Neural progenitor cell (in vitro differentiated cells): Measurements from ENCODE around the gene SPG11. TPM values are rescaled to one million over a fixed set of nuclear protein-coding genes. Genes with fewer than 3 reads are reported as not detected.
"Not testable (repeated sequence)": the region's sequence is repeated elsewhere in the genome, so short reads cannot be mapped to it uniquely, and the experiment has no call there.

Experiments
- DNase-seq: peaks from one replicate; pipeline ENCODE4 v3.0.0-alpha.2; 2016; ENCODE audit warnings: low spot score
- H2AFZ ChIP-seq: fragments of 200-600 bp; sonication (generic); replicated peaks from 2 replicates; pipeline ENCODE4 v1.6.1; 2016; ENCODE audit warnings: antibody characterized with exemption
- H3F3A ChIP-seq: fragments of 200-600 bp; sonication (generic); 2 replicates; pipeline ENCODE4 v1.6.1; 2016; ENCODE audit warnings: antibody characterized with exemption, low read depth
- H3K27ac ChIP-seq: fragments of 200-600 bp; sonication (generic); 2 replicates; pipeline ENCODE4 v1.5.1; 2016; ENCODE audit warnings: mild to moderate bottlenecking
- H3K27me3 ChIP-seq: fragments of 200-600 bp; sonication (generic); 2 replicates; pipeline ENCODE4 v1.6.1; 2016; ENCODE audit warnings: mild to moderate bottlenecking, moderate library complexity
- H3K36me3 ChIP-seq: fragments of 200-600 bp; sonication (generic); 2 replicates; pipeline ENCODE4 v1.5.1; 2016
- H3K4me1 ChIP-seq: fragments of 200-600 bp; sonication (generic); 2 replicates; pipeline ENCODE4 v1.6.1; 2016; ENCODE audit warnings: mixed run types
- H3K4me2 ChIP-seq: fragments of 200-600 bp; sonication (generic); 2 replicates; pipeline ENCODE4 v1.6.1; 2016
- H3K4me3 ChIP-seq: fragments of 200-600 bp; sonication (generic); 2 replicates; pipeline ENCODE4 v1.5.1; 2016
- H3K79me2 ChIP-seq: fragments of 200-600 bp; sonication (generic); 2 replicates; pipeline ENCODE4 v1.6.1; 2016; ENCODE audit warnings: low read depth
- H3K9ac ChIP-seq: fragments of 200-600 bp; sonication (generic); 2 replicates; pipeline ENCODE4 v1.6.1; 2016
- H3K9me3 ChIP-seq: fragments of 200-600 bp; sonication (generic); 2 replicates; pipeline ENCODE4 v1.5.1; 2016; ENCODE audit warnings: low read depth
- H4K20me1 ChIP-seq: fragments of 200-600 bp; sonication (generic); 2 replicates; pipeline ENCODE4 v1.6.1; 2016; ENCODE audit warnings: low read depth
- H3K27ac Mint-ChIP-seq: 3 replicates; pipeline ENCODE4 v1.8.0; 2021; ENCODE audit warnings: mixed read lengths
- H3K27me3 Mint-ChIP-seq: 2 replicates; pipeline ENCODE4 v1.8.0; 2022; ENCODE audit warnings: low read depth, mild to moderate bottlenecking, inconsistent platforms, moderate library complexity, mixed read lengths; ENCODE audit not compliant: insufficient read depth
- H3K36me3 Mint-ChIP-seq: 3 replicates; pipeline ENCODE4 v1.8.0; 2021; ENCODE audit warnings: mixed read lengths
- H3K4me1 Mint-ChIP-seq: 3 replicates; pipeline ENCODE4 v1.8.0; 2021; ENCODE audit warnings: mixed read lengths
- H3K4me3 Mint-ChIP-seq: 3 replicates; pipeline ENCODE4 v1.8.0; 2021; ENCODE audit warnings: mild to moderate bottlenecking, moderate library complexity, mixed read lengths
- H3K9me3 Mint-ChIP-seq: 3 replicates; pipeline ENCODE4 v1.8.0; 2020; ENCODE audit warnings: mixed read lengths
- EZH2 ChIP-seq: fragments of 200-600 bp; sonication (generic); IDR thresholded peaks from 2 replicates; pipeline ENCODE4 v1.6.1; 2017; ENCODE audit warnings: antibody characterized with exemption, mild to moderate bottlenecking, moderate library complexity
- EZH2phosphoT487 ChIP-seq: fragments of 200-600 bp; sonication (generic); IDR thresholded peaks from 2 replicates; pipeline ENCODE4 v1.6.1; 2017; ENCODE audit warnings: antibody characterized with exemption
- total RNA-seq: library from RNA; depleted of rRNA; stranded (reverse); fragments of >200 nt; gene quantifications from 2 replicates; pipeline ENCODE4 v1.2.3, GENCODE V29; 2015; ENCODE audit warnings: low replicate concordance
- TF ChIP-seq, protein P1 (sequence below): fragments of 200-600 bp; sonication (generic); IDR thresholded peaks from 2 replicates; pipeline ENCODE4 v1.5.1; 2017; ENCODE audit warnings: antibody characterized with exemption, mild to moderate bottlenecking

SPG11 gene
- total RNA-seq, 1 donor from 2014 or later: 65.9 TPM

DNA sequence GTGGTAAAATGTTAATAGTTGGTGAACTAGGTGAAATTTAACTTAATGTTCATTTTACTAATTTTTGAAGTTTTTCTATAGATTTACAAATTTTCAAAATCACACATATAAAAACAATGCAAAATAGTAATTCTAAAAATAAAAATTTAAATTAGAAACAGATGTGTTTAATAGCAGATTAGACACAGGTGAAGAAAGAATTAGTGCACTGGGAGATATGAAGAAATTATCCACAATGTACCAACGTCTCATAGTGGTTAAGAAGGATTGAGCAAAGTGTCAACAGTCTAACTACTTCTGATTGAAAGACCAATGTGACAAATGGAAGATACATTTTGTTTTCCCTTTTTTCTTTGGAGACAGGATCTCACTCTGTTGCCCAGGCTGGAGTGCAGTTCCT lies 26.5 kb downstream of the SPG11 start:
- no peaks in the 10 kb centered on the region for H4K20me1 ChIP-seq
- peaks cover 11% of the 10 kb centered on the region for H3K36me3 ChIP-seq
- no peak overlapping the region for H3K4me3 ChIP-seq
- H3K79me2 ChIP-seq: peaks cover 5% of the 10 kb centered on the region
- H3K27me3 Mint-ChIP-seq: no peaks in the 10 kb centered on the region
- H3K4me1 ChIP-seq: no peaks in the 10 kb centered on the region
- H3K4me3 Mint-ChIP-seq: no peak overlapping the region
- H3F3A ChIP-seq: no peaks in the 10 kb centered on the region
- TF ChIP-seq EZH2: no peak
- TF ChIP-seq, protein P1, sequence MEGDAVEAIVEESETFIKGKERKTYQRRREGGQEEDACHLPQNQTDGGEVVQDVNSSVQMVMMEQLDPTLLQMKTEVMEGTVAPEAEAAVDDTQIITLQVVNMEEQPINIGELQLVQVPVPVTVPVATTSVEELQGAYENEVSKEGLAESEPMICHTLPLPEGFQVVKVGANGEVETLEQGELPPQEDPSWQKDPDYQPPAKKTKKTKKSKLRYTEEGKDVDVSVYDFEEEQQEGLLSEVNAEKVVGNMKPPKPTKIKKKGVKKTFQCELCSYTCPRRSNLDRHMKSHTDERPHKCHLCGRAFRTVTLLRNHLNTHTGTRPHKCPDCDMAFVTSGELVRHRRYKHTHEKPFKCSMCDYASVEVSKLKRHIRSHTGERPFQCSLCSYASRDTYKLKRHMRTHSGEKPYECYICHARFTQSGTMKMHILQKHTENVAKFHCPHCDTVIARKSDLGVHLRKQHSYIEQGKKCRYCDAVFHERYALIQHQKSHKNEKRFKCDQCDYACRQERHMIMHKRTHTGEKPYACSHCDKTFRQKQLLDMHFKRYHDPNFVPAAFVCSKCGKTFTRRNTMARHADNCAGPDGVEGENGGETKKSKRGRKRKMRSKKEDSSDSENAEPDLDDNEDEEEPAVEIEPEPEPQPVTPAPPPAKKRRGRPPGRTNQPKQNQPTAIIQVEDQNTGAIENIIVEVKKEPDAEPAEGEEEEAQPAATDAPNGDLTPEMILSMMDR: no peak
- no peak for TF ChIP-seq EZH2phosphoT487
- no peak overlapping the region for H3K27ac ChIP-seq
- H3K36me3 Mint-ChIP-seq: peaks cover 31% of the 10 kb centered on the region
- no peaks in the 10 kb centered on the region for H3K27me3 ChIP-seq
- no peak overlapping the region for H3K9ac ChIP-seq
- H3K4me2 ChIP-seq: no peak overlapping the region
- no peaks in the 10 kb centered on the region for H3K9me3 ChIP-seq
- H3K27ac Mint-ChIP-seq: no peak overlapping the region
- DNase-seq: no peak
- H3K9me3 Mint-ChIP-seq: no peaks in the 10 kb centered on the region
- no peaks in the 10 kb centered on the region for H3K4me1 Mint-ChIP-seq
- no peak overlapping the region for H2AFZ ChIP-seq

- Mint-ChIP-seq H3K9me3 (no peaks in the 10 kb centered on the region), H3K4me1 (no peaks in the 10 kb centered on the region), H3K36me3 (peaks cover 28% of the 10 kb centered on the region), H3K27me3 (no peaks in the 10 kb centered on the region), H3K27ac (no peak overlapping the region), H3K4me3 (no peak overlapping the region)
- Histone ChIP-seq H3K4me3 (no peak overlapping the region), H3K4me1 (no peaks in the 10 kb centered on the region), H3K79me2 (peaks cover 3% of the 10 kb centered on the region), H3K4me2 (no peak overlapping the region), H3K9me3 (no peaks in the 10 kb centered on the region), H3F3A (no peaks in the 10 kb centered on the region), H2AFZ (no peak overlapping the region), H3K36me3 (peaks cover 12% of the 10 kb centered on the region), H3K27ac (no peak overlapping the region), H3K27me3 (no peaks in the 10 kb centered on the region), H3K9ac (no peak overlapping the region), H4K20me1 (no peaks in the 10 kb centered on the region)
- DNase-seq: no peak
- TF ChIP-seq EZH2phosphoT487: no peak
- TF ChIP-seq EZH2: no peak
- TF ChIP-seq, protein P1: no peak
Observed at GRCh38 chr15:44633603-44634002, 29.9 kb downstream of the SPG11 start.

DNA sequence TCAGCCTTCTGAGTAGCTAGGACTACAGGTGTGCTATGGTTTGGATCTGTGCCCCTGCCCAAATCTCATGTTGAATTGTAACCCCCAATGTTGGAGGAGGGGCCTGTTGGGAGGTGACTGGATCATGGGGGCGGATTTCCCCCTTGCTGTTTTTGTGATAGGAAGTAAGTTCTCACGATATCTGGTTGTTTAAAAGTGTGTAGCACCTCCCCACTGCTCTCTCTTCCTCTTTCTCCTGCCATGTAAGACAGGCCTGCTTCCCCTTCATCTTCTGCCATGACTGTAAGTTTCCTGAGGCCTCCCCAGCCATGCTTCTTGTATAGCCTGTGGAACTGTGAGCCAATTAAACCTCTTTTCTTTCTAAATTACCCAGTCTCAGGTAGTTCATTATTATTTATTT lies 38.2 kb downstream of the SPG11 start:
- H3K4me1 ChIP-seq, H3K4me3 Mint-ChIP-seq, H3K9me3 ChIP-seq, H3K79me2 ChIP-seq, H3K9me3 Mint-ChIP-seq, H2AFZ ChIP-seq, H3K27ac ChIP-seq, H4K20me1 ChIP-seq, H3K4me1 Mint-ChIP-seq, H3F3A ChIP-seq, H3K27ac Mint-ChIP-seq, H3K4me3 ChIP-seq, DNase-seq, H3K9ac ChIP-seq, H3K27me3 ChIP-seq, H3K4me2 ChIP-seq, H3K27me3 Mint-ChIP-seq: not testable (repeated sequence)
- peaks cover 26% of the 10 kb centered on the region for H3K36me3 ChIP-seq
- H3K36me3 Mint-ChIP-seq: peaks cover 21% of the 10 kb centered on the region

GRCh38 chr15:44623178-44623577 lies 40.3 kb downstream of the SPG11 start:
- Histone ChIP-seq H2AFZ (no peak overlapping the region), H3K79me2 (no peaks in the 10 kb centered on the region), H3K9me3 (no peaks in the 10 kb centered on the region), H3K27ac (no peak overlapping the region), H3K27me3 (no peaks in the 10 kb centered on the region), H3K4me2 (no peak overlapping the region), H3K36me3 (peaks cover 25% of the 10 kb centered on the region), H3K4me3 (no peak overlapping the region), H3K4me1 (no peaks in the 10 kb centered on the region), H4K20me1 (no peaks in the 10 kb centered on the region), H3F3A (no peaks in the 10 kb centered on the region), H3K9ac (no peak overlapping the region)
- no peak for DNase-seq
- no peak overlapping the region for H3K4me3 Mint-ChIP-seq
- TF ChIP-seq, protein P1: no peak
- no peak for TF ChIP-seq EZH2
- no peaks in the 10 kb centered on the region for H3K9me3 Mint-ChIP-seq
- no peaks in the 10 kb centered on the region for H3K27me3 Mint-ChIP-seq
- H3K36me3 Mint-ChIP-seq: peaks cover 21% of the 10 kb centered on the region
- H3K4me1 Mint-ChIP-seq: no peaks in the 10 kb centered on the region
- no peak overlapping the region for H3K27ac Mint-ChIP-seq
